ENCODE results near the gene PKD2. TPM values are rescaled to one million over a fixed set of nuclear protein-coding genes. Genes with fewer than 3 reads are reported as not detected.
"Not testable (repeated sequence)": the region's sequence is repeated elsewhere in the genome, so short reads cannot be mapped to it uniquely, and the experiment has no call there.

The PKD2 gene
- total RNA-seq, 1 experiment from 2014 or later = 12.9 TPM

DNA sequence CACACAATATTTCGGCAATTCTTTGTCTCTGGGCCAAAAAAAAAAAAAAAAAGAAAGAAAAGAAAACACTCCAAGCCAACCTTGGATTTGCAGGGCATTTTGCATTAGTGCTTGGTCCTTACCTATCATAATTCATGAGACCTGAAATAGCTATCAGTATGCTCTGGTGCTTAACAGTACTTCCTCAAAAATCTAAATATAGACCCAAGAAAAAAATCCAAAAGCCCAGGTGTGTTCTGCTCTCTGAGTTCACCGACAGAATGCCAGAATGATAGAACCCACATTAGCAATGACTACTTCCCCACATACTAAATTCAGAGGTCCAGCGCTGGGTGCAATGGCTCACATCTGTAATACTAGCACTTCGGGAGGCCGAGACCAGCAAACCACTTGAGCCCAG, 108.2 kb downstream of the PKD2 start:
- no TSS peak for BruUV-seq (replicated peaks)
- Histone ChIP-seq H3K4me1 (ENCODE audit: insufficient read depth, low read length) (no peaks in the 10 kb centered on the region), H3K27ac (ENCODE audit: low read length) (no peak overlapping the region), H3K79me2 (ENCODE audit: low read length) (no peaks in the 10 kb centered on the region), H3K4me3 (ENCODE audit: low read length) (no peak overlapping the region), H3K4me2 (ENCODE audit: low read length) (no peak overlapping the region), H3F3A (ENCODE audit: low read length, unreplicated experiment) (no peaks in the 10 kb centered on the region), H3K27me3 (ENCODE audit: low read length) (no peaks in the 10 kb centered on the region), H3K36me3 (ENCODE audit: low read depth, low read length) (no peaks in the 10 kb centered on the region), H3K9me3 (ENCODE audit: low read length) (peaks cover 5% of the 10 kb centered on the region; the same call in 1 of the 2 replicates), H4K20me1 (ENCODE audit: low read length) (no peaks in the 10 kb centered on the region), H2AFZ (ENCODE audit: low read length) (no peak overlapping the region), H3K9me2 (replicated peaks; ENCODE audit: low read length) (no peaks in the 10 kb centered on the region), H3K9ac (ENCODE audit: low read length) (no peak overlapping the region)
- ATAC-seq = no peak
- CTCF ChIA-PET = no interaction called here
- TF ChIP-seq, protein P1, sequence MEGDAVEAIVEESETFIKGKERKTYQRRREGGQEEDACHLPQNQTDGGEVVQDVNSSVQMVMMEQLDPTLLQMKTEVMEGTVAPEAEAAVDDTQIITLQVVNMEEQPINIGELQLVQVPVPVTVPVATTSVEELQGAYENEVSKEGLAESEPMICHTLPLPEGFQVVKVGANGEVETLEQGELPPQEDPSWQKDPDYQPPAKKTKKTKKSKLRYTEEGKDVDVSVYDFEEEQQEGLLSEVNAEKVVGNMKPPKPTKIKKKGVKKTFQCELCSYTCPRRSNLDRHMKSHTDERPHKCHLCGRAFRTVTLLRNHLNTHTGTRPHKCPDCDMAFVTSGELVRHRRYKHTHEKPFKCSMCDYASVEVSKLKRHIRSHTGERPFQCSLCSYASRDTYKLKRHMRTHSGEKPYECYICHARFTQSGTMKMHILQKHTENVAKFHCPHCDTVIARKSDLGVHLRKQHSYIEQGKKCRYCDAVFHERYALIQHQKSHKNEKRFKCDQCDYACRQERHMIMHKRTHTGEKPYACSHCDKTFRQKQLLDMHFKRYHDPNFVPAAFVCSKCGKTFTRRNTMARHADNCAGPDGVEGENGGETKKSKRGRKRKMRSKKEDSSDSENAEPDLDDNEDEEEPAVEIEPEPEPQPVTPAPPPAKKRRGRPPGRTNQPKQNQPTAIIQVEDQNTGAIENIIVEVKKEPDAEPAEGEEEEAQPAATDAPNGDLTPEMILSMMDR (conservative IDR thresholded peaks at IDR 0.05; ENCODE audit: low read depth, low read length) = no peak
- TF ChIP-seq EZH2 (IDR thresholded peaks at IDR 0.05; ENCODE audit: low read length, unreplicated experiment) (no peak), EZH2phosphoT487 (IDR thresholded peaks at IDR 0.05; ENCODE audit: borderline replicate concordance, low read length) (no peak)
- no peak for DNase-seq
- intact Hi-C loops (cut with micrococcal nuclease) = no loop called here
- POLR2A ChIA-PET (ENCODE audit: unreplicated experiment) = no interaction called here

DNA sequence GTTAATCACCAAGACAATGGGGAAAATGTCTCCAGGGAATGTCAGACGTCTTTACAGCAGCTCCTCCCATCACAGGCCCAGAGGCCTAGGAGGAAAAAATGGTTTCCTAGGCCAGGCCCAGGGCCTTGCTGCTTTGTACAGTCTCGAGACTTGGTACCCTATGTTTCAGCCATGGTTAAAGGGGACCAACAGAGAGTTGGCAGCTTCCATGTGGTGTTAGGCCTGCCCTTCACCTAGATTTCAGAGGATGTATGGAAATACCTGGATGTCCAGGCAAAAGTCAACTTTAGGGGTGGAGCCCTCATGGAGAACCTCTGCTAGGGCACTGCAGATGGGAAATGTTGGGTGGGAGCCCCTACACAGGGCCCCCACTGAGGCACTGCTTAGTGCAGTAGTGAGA, 112.5 kb downstream of the PKD2 start:
- POLR2A ChIA-PET (ENCODE audit: unreplicated experiment) = no interaction called here
- Histone ChIP-seq H3K9me3 (ENCODE audit: low read length) (peaks cover 5% of the 10 kb centered on the region; the same call in 1 of the 2 replicates), H3F3A (ENCODE audit: low read length, unreplicated experiment) (no peaks in the 10 kb centered on the region), H3K27me3 (ENCODE audit: low read length) (no peaks in the 10 kb centered on the region), H3K4me2 (ENCODE audit: low read length) (no peak overlapping the region), H3K36me3 (ENCODE audit: low read depth, low read length) (no peaks in the 10 kb centered on the region), H3K9me2 (replicated peaks; ENCODE audit: low read length) (no peaks in the 10 kb centered on the region), H2AFZ (ENCODE audit: low read length) (no peak overlapping the region), H3K4me3 (ENCODE audit: low read length) (no peak overlapping the region), H3K79me2 (ENCODE audit: low read length) (no peaks in the 10 kb centered on the region), H3K27ac (ENCODE audit: low read length) (no peak overlapping the region), H4K20me1 (ENCODE audit: low read length) (no peaks in the 10 kb centered on the region), H3K9ac (ENCODE audit: low read length) (no peak overlapping the region), H3K4me1 (ENCODE audit: insufficient read depth, low read length) (no peaks in the 10 kb centered on the region)
- no peak for DNase-seq
- intact Hi-C loops (cut with micrococcal nuclease) = no loop called here
- ATAC-seq = no peak
- no TSS peak for BruUV-seq (replicated peaks)
- TF ChIP-seq, protein P1 (conservative IDR thresholded peaks at IDR 0.05; ENCODE audit: low read depth, low read length) = no peak
- no peak for TF ChIP-seq EZH2phosphoT487 (IDR thresholded peaks at IDR 0.05; ENCODE audit: borderline replicate concordance, low read length)
- TF ChIP-seq EZH2 (IDR thresholded peaks at IDR 0.05; ENCODE audit: low read length, unreplicated experiment) = no peak
- CTCF ChIA-PET = no interaction called here

DNA sequence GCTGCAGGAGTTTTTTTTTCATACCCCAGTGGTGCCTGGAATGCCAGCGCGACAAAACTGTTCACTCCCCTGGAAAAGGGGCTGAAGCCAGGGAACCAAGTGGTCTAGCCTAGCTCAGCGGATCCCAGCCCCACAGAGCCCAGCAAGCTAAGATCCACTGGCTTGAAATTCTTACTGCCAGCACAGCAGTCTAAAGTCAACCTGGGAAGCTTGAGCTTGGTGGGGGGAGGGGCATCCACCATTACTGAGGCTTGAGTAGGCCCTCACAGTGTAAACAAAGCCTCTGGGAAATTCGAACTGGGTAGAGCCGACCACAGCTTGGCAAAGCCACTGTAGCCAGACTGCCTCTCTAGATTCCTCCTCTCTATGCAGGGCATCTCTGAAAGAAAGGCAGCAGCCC, 114.8 kb downstream of the PKD2 start:
- H3K79me2 ChIP-seq (ENCODE audit: low read length); H3K4me2 ChIP-seq (ENCODE audit: low read length); H4K20me1 ChIP-seq (ENCODE audit: low read length); H3K4me3 ChIP-seq (ENCODE audit: low read length); H3K9me2 ChIP-seq (replicated peaks; ENCODE audit: low read length); H2AFZ ChIP-seq (ENCODE audit: low read length); BruUV-seq (replicated peaks); H3K36me3 ChIP-seq (ENCODE audit: low read depth, low read length); intact Hi-C loops (cut with micrococcal nuclease); ATAC-seq; H3K9ac ChIP-seq (ENCODE audit: low read length); H3K4me1 ChIP-seq (ENCODE audit: insufficient read depth, low read length); H3K27me3 ChIP-seq (ENCODE audit: low read length); CTCF ChIA-PET; H3K9me3 ChIP-seq (ENCODE audit: low read length); H3F3A ChIP-seq (ENCODE audit: low read length, unreplicated experiment); POLR2A ChIA-PET (ENCODE audit: unreplicated experiment); H3K27ac ChIP-seq (ENCODE audit: low read length): not testable (repeated sequence)
- peak; percentile 12 for DNase-seq

Other genes starting within 250 kb of the PKD2 start
- not detected in 2 replicates for gene IBSP, start 208.1 kb upstream of the PKD2 start, total RNA-seq (2014; rRNA removed)
- not detected in 2 replicates for gene MEPE, start 174.7 kb upstream of the PKD2 start, total RNA-seq (2014; rRNA removed)
- gene SPP1, start 31.9 kb upstream of the PKD2 start, total RNA-seq (2014; rRNA removed) = not detected in 2 replicates
- not detected in 2 replicates for gene ABCG2, start 151.0 kb downstream of the PKD2 start, total RNA-seq (2014; rRNA removed)